GM19324 (cell line): ENCODE results near the gene MAFG.

ENCODE experiments used
- ATAC-seq: cut with Tn5 transposase; IDR thresholded peaks from one replicate; pipeline ENCODE4 v1.9.1; 2021; ENCODE audit warnings: mild to moderate bottlenecking, moderate library complexity; ENCODE audit not compliant: unreplicated experiment, low FRiP score

Gene MAFG

DNA sequence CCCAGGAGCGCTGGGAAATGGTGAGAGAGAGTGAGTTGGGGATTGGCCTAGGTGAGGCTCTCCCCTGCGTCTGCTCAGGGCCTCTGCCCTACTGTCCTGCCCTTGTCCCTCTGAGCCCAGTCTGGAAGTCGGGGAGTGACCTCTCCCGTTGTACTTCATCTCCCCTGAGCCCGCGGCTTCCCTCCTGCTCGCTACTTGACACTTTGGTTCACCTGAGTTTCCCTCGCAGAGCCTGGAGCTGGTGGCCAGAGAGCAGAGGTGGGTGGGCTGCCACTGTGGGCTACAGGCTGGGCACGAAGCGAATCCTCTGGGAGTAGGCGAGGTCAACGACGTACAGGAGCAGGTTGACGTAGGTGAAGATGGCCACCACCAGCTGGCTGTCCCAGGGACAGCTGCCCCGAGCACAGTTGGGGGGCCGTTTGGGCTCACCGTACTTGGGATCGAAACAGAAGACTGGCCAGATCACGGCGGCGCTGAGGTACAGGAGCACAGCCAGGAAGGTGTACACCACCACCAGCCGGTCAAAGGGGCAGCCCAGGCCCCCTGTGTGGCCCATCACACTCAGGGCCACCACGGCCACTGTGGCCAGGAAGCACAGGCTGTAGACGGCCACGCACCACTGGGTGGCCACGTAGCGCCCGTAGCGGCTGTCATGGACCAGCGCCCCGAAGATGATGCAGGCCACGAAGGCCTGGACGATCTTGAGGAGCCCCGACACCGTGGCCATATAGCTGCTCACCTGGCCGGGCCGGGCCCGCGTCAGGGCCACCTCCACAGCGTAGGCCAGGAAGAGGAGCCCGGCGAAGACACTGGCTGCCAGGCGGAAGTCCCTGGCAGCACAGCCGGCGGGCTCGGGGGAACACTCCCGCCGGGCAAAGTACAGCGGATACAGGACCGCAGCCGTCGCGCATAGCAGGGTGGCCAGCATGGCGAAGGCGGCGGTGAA lies 13.3 kb upstream of the MAFG start:
- ATAC-seq = no peak

DNA sequence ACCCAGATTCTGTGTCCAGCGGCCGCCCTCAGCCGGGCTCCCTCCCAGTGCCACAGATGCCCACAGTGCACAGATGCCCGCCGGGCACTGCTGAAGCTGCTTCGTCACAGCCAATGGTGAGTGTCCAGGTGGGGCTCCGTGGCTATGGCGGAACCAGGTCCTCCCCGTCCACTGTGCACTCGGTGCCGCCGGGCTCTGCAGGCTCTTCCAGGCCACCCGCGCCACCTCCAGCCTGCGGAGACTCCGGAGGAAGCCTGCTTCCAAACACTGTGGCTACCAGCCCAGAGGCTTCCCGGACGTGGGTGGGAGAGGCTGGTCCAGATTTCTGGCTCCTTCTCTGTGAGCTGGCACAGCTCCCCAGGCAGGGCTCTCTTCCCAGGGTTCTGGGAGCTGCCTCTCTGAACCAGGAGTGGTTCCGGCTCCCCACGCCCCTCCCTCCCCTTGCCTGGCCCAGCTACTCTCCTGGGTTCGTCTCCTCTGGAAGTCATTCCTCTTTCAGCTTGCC lies 12.4 kb upstream of the MAFG start:
- no peak for ATAC-seq

GRCh38 chr17:81939218-81939617 lies 11.7 kb upstream of the MAFG start:
- ATAC-seq = no peak

- ATAC-seq = no peak
Measured at GRCh38 chr17:81935709-81936084, 8.2 kb upstream of the MAFG start.

GRCh38 chr17:81934850-81935708 lies 7.5 kb upstream of the MAFG start:
- no peak for ATAC-seq

DNA sequence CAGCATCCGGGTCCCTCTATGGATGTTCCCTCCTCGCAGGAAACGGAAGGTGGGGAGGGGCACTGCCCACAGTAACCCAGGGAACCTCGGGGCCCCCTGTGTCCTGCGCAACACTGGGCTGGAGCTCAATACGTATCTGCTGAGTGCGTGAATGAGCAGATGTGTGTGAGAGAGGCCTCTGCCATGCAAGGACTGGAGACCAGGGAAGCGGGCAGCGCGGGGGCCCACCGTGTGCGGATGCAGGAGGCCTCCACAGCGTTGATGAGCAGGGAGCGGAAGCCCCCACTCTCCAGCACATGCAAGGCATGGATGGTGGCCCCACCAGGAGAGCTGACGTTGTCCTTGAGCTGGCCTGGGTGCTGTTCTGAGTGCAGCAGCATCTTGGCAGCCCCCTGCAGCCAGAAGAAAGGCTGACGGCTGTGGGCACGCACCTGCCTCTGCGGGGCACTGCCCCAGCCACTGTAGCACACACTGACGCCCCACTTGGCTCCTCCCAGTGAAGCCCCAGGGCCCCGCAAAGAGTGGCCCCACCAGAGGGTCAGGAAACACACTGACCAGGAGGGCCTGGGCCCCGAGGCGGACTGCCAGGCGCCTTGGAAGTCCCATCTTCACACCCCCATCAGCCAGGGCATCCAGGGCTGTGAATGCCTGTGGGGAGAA lies 6.7 kb upstream of the MAFG start:
- no peak for ATAC-seq

DNA sequence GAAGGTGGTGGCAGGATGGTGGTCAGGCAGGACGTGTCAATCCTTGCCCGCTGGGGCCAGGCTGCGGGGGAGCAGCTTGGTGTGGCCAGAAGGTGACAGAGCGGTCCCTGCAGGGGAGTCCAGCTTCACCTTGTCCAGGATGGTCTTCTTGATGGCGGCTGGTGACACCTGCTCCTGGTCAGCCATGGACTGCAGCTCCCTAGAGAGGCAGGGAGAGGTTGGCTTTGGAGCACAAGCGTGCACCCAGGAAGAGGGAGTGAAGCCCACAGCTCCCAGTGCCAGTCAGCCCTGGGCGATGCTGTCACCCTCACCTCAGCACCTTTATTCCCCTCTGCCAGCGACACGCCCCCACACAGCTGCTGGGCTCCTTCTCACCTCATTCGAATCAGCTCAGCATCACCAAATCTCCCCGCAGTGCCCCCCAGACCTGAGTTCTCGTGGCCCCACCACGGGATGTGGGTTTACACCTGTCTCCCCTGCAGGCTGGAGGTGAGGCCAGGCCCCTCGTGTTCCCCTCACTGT lies 5.7 kb upstream of the MAFG start:
- ATAC-seq = no peak

DNA sequence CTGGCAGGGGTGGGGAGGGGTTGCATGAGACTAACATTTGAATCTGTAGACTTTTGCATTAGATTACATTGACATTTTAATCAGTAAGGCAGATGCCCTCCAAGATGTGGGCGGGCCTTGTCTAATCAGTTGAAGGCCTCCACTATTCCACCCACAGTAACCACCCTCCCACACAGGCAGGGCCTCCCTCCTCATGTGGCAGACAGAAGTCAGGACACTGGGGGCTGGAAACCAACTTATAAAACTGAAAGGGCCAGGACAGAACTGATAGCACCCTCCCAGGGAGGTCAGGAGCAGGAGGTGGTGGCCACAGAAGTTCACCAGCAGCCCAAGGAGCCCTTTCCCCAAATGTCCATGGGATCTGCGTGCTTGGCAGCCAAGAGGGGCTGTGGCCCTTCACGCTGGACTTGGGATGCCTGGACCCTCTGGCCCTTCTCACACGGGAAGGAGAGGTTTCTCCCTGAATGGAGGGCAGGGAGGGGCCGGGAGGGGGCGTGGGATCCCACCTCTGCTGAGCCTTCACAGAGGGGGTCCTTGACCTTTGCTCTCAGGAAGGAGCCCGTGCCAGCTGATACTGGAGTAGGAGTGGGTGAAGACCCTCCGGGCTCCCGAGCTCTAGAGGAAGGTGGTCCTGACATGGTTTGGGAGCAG lies 4.9 kb upstream of the MAFG start:
- ATAC-seq = no peak

GRCh38 chr17:81931557-81932332 lies 4.2 kb upstream of the MAFG start:
- no peak for ATAC-seq

DNA sequence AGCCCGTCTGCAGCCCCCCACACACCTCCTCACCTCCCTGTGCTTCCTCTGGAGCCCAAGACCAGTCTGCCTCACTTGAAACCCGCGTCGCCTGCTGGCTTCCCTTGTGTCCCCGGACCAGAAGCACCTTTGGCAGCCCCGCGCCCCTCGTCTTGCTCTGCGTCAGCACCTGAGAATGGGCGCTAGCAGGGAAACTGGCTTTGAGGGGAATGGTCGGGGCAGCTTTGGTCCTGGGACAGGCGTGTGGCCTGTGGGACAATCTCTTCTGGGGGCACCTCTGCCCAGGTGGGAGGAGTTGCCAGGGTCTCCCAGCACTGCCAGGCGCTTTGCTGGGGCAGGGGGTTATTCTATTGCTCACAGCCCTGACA lies 3.6 kb upstream of the MAFG start:
- no peak for ATAC-seq

DNA sequence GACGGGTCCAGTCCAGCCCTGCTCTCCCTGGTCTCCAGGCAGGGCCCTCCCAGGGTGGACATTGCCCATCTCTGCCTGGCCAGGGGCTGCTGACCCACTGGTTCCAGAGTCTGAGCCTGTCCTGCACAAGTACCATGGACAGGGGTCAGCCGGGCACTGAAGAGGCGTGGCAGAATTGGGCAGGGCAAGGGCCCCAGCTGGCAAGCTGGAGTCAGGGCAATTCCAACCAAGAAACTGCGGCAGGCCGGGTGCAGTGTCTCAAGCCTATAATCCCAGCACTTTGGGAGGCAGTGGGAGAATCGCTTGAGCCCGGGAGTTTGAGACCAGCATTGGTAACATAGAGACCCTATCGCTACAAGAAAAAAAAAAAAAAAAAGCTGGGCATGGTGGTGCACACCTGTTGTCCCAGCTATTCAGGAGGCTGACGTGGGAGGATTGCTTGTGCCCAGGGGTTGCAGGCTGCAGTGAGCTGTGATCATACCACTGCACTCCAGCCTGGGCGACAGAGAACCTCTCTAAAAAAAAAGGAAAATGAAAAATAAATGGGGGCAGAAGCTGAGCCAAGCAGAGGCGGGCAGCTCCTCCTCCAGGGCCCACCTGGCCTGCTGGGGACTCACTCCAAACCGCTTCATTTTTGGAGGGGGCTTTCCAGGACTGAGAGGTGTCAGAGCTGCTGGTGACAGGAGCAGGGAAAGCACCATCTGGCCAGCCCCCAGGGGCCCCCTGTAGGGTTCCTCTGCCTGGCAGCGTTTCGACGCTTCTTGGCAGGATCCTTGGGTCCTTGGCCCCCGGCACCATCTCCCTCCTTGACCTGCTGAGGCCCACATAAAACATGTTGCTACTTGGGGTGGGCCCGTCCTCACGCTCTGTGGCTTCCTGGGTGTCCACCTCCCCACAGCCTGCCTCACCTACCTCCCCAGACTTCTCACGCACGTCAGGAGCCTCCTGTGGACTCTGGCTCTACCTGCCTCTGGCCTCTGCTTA lies 2.9 kb upstream of the MAFG start:
- no peak for ATAC-seq

DNA sequence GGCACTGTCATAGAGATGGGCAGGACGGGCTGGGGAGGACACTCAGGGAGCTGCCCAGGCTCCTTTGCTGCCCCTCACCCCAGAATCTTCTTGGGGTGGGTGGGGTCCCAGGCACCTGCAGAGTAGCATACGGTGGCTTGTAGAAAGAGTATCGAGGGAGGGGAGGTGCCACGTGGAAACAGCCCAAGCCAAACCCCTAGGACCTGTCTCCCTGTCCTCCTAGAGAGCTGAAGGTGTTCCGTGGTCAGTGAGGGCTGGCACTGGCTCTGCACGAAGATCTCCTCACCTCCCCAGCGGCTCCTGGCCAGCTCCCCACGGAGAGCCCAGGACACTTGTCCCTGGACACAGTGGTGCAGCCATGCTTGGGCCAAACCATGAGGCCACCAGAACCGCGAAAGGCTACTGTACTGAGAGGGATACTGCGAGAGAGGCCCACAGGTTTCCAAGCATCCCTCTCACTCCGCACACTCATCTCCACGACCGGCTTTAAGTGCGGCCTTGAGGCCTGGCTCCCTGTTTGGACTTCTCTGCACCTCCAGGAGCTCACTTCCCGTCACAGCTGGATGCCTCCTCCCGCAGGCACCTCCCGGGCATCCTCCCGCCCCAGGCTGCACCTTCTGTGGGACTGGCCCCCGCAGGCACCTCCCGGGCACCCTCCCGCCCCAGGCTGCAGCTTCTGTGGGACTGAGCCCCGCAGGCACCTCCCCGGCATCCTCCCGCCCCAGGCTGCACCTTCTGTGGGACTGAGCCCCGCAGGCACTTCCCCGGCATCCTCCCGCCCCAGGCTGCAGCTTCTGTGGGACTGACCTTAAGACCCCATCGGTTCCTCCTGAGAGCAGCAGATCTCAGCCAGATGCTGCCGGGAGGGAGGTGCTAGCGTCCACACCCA lies 2.0 kb upstream of the MAFG start:
- no peak for ATAC-seq

GRCh38 chr17:81928544-81929252 lies 1.2 kb upstream of the MAFG start:
- no peak for ATAC-seq

GRCh38 chr17:81927152-81927652 lies 333 bp downstream of the MAFG start:
- ATAC-seq = peak; percentile 14

- ATAC-seq = peak; percentile 6
Measured at GRCh38 chr17:81926451-81927151, 934 bp downstream of the MAFG start.
